ENCODE measurements around the gene CTCFL.

CTCFL gene

GRCh38 chr20:57559658-57560553, 35.0 kb upstream of the CTCFL start:
- no peak for FAIRE-seq

GRCh38 chr20:57559289-57559634, 34.3 kb upstream of the CTCFL start:
- FAIRE-seq, result no peak

GRCh38 chr20:57558614-57559288, 33.8 kb upstream of the CTCFL start:
- FAIRE-seq, result no peak

GRCh38 chr20:57557926-57558613, 33.1 kb upstream of the CTCFL start:
- no peak for FAIRE-seq

- FAIRE-seq, result no peak
Observed at GRCh38 chr20:57556980-57557274, 32.0 kb upstream of the CTCFL start.

- no peak for FAIRE-seq
Observed at GRCh38 chr20:57555457-57556184, 30.7 kb upstream of the CTCFL start.

GRCh38 chr20:57553376-57554018, 28.6 kb upstream of the CTCFL start:
- FAIRE-seq, result peak; percentile 90

GRCh38 chr20:57552471-57552870, 27.5 kb upstream of the CTCFL start:
- no peak for FAIRE-seq

GRCh38 chr20:57548177-57549058, 23.5 kb upstream of the CTCFL start:
- no peak for FAIRE-seq

- FAIRE-seq, result no peak
Observed at GRCh38 chr20:57546956-57547649, 22.2 kb upstream of the CTCFL start.

- no peak for FAIRE-seq
Observed at GRCh38 chr20:57545927-57546662, 21.2 kb upstream of the CTCFL start.

- FAIRE-seq, result no peak
Observed at GRCh38 chr20:57544838-57545564, 20.1 kb upstream of the CTCFL start.

- no peak for FAIRE-seq
Observed at GRCh38 chr20:57543754-57544153, 18.8 kb upstream of the CTCFL start.

- no peak for FAIRE-seq
Observed at GRCh38 chr20:57540890-57541580, 16.1 kb upstream of the CTCFL start.

- FAIRE-seq, result no peak
Observed at GRCh38 chr20:57539889-57540288, 14.9 kb upstream of the CTCFL start.

- FAIRE-seq, result no peak
Observed at GRCh38 chr20:57537822-57538221, 12.9 kb upstream of the CTCFL start.

- FAIRE-seq, result no peak
Observed at GRCh38 chr20:57536771-57537724, 12.1 kb upstream of the CTCFL start.

All from islet of Langerhans (tissue), 1 donor.